NOMO-1 treated with DMSO at 0.1 percent for 48 hours (cell line): ENCODE measurements around the gene SYCE1L.
"Not testable (repeated sequence)": the region's sequence is repeated elsewhere in the genome, so short reads cannot be mapped to it uniquely, and the experiment has no call there.

Experiments used
- DNase-seq: peaks from one replicate; lab custom pipeline; 2025; ENCODE audit not compliant: unreplicated experiment; lab: John Stamatoyannopoulos, UW

The SYCE1L gene, protein sequence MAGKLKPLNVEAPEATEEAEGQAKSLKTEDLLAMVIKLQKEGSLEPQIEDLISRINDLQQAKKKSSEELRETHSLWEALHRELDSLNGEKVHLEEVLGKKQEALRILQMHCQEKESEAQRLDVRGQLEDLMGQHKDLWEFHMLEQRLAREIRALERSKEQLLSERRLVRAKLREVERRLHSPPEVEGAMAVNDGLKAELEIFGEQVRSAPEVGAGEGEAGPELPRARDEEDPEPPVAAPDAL

DNA sequence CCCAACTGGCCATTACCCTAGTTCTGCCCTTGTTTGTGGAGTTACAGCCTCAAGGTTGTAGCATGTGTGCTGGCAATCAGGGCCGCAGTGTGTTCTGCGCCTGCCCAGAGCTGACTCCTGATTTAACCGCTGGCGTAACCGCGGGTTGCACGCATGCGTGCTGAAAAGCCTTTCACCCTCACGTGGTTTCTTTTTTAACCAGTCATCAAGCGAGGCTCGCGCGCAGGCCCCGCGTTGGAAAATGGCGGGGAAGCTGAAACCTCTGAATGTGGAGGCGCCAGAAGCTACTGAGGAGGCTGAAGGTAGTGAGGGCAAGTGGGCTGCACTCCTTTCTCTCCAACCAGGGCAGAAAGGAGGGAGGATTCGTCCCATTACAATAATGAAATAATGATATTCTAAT, at the start of gene SYCE1L:
TSS of gene SYCE1L (plus strand) at position 198 of the 400 bp plus-strand sequence. CDS start at position 242, 44 bp downstream.
- no peak for DNase-seq

DNA sequence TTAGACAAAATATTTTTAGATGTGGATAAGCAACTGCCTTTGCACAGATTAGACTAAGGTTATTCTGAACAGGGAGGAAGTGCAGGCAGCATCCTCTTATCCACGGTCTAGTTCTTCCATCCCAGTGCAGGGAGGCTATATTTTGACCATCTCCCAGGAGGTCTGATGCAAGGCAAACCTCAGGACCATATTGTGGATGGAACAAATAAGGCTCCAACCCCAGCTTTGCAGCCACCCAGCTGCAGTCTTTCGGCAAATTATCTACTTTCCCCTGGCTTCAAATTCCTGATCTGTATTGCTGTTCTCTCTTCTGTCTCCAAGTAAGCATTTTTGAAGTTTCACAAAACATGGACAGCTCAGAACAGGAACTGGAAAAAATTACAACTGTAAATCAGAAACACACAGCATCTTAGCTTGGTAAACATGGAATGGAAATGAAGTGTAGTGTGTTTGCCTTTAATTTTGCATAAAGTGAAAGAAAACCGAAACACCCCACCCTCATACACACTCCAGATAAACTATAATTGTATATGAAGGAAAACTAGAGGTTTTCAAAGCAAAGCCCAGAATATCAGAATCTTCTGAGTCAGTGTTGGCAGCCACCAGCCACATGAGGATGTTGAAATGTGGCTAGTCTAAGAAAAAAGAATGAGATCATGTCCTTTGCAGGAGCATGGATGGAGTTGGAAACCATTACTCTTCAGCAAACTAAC, 41.7 kb upstream of the SYCE1L start:
- DNase-seq, result no peak

DNA sequence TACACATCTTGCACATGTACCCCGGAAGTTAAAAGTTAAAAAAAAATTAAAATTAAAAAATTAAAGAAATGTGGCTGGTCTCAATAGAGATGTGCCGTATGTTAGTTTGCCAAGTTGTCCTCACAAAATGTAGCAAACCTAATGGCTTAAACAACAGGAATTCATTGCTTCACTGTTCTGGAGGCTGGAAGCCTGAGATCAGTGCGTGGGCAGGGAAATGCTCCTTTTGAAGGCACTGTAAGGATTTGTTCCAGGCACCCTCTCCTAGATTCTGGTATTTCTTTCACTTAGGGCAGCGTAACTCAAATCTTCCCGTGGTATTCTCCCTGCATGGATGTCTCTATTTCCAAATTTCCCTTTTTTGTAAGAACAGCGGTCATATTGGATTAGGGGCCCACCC, 40.9 kb upstream of the SYCE1L start:
- DNase-seq, result no peak

DNA sequence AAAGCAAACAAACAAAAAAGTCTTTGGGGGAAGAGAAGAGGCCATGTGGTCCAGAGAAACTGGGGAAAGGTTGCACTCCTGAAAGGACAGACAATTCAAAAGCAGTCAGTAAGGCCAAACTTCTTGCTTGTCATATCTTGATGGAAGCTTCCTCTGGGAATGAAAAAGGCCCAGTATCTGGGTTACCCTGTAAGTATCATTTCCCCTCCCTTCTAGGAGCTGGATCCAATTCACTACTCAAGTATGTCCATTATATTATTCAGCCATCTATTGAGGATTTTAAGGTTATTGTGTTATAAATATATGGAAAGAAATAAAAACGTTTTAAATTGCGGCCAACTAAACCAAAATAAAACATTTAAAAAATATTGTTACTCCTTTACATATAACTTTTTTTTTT, 34.2 kb upstream of the SYCE1L start:
- no peak for DNase-seq

DNA sequence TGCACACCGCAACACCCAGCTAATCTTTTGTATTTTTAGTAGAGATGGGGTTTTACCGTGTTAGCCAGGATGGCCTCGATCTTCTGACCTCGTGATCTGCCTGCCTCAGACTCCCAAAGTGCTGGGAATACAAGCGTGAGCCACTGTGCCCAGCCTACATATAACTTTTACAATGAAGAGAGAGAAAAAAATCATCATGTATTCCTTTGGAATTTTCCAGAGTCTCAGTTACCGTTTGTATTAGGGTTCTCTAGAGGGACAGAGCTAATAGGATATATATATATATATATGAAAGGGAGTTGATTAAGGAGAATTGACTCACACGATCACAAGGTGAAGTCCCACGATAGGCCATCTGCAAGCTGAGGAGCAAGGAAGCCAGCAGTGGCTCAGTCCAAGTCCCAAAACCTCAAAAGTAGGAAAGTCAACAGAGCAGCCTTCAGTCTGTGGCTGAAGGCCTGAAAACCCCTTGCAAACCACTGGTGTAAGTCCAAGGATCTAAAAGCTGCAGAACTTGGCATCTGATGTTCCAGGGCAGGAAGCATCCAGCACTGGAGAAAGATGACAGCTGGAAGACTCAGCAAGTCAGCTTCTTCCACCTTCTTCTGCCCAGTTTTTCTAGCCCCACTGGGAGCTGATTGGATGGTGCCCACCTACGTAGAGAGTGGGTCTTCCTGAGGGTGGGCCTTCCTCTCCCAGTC, 33.5 kb upstream of the SYCE1L start:
- DNase-seq, result not testable (repeated sequence)

DNA sequence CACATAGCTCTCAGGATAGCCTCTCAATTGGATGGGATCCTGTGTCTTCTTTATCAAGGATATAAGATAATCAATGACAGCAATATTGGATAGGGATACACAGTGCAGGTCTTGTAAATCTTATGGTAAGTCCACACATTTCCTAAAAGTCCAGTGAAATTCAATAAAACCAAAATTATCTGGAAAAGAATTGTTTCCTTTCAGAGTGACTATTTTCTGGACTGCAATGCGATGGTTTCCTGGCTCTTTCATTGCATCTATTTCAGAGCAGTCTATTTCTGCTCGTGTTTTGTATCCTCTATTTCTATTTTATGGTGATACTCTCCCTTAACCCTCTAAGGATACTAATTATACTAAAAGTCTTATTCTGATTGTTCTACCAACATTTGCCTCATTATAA, 32.5 kb upstream of the SYCE1L start:
- DNase-seq, result no peak

DNA sequence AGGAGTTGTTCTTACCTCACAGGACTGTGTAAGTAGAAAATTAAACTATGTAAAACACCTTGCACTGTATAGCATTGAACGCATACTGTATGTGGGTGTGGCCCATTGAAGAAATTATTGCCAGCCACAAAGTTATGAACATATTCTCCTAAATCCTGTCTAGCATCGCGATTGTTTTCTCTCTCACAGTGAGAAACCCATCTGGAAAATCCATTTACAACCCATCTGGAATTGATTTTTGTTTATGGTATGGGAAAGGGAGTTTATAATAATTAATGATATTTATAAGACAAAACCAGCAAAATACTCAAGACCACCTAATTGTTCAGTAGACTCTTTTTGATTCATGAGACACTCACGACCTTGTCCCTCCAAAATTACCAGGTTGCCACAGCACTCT, 30.3 kb upstream of the SYCE1L start:
- no peak for DNase-seq

DNA sequence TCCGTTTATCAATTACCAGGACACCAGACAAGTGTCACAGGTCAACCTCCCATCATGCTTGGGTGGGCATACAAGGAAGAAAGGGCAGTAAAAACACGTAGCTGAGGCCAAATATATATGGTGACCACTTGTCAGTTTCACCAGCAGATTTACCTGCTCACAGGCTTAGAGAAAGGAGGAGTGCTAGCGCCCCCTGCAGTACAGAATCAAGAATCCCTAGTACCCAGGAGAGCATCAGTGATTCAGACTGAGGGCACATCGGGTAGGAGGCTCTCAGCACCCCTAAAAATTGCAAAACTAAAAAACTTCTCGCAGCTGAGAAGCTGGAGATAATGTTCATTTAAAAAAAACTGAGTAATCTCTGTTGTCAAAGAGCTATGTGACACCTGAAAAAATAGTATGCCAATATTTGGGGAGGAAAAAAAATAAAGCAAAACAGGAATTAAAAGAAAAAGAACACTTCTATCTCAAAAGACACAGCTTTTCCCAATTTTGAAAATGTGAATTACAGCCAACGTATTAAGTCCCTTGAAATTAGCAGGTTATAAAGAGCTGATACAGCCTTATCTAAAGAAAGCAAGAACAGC, 29.5 kb upstream of the SYCE1L start:
- DNase-seq, result peak; percentile 57

DNA sequence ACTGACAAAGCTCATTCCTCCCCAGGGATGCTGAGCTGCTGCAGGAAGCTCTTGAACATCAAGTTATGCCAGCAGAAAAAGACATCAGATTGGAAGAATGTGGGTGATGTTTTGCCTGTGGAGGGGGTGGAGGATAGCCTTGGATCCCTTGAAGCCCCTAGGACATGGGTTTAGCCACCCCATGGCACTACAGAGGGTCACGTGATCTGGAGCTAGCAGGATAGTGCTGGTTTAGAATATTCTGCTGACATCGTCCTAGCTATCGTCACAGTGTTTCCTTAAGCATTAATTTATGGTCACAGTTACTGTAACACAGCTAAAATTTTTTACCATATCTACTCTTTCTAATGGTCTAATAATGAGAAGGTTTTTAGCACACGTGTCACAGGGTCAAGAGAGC, 28.4 kb upstream of the SYCE1L start:
- no peak for DNase-seq

DNA sequence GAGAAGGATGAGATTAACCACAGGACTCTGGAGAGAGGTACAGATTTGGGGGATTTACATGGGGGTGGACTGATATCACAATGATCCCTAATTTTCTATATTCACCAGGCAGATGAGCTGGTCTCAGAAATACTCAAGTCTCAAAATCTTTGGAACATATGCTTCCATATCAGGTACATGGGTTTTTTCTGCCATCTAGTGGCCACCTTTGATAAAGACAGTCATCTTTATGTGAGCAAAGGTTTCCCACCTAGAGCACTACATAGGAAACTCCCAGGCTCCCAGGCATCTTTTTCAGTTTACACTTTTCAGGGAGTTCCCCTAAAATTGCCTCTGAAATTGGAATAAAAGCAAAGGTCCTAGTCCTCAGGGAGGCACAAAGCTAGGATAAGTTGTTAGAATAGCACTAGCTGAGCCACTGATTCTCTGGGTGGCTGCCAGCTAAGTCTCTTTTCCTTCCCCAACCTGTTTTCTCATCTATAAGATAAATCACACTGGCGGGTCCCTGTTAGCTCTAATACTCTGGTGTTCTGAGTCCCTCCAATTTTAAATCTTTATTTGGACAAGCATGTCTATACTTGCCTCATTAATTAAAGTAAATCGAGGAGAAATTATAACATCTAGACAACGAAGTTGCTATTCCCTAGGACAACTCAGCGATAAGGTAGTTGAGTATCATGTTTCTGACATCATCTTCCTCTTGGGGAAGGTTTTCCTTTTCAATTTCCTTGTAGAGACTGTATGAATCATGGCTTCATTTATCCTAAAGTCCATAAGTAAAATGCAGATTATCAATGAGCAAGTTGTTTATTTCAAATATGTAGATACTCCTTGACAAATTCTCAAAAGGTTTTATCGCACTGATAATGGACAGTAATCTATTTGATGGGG, 27.2 kb upstream of the SYCE1L start:
- peak; percentile 56 for DNase-seq

DNA sequence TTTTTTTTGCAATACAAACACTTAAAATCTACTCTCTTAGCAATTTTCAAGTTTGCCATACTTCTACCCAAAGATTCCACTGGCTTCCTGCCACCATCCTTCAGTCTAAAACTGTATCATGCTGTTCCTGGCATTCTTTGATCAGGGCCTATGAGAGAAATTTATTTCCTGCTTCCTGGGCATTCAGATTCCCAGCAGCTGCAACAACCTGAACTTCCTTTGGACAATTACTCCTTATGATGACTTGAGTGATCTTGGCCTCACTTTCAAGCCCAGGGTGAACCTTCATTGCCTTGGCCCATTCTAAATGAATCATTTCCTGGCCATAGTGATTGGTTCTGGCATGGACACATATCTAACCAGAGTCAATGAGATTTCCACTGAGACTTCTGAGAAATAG, 26.3 kb upstream of the SYCE1L start:
- DNase-seq, result no peak

DNA sequence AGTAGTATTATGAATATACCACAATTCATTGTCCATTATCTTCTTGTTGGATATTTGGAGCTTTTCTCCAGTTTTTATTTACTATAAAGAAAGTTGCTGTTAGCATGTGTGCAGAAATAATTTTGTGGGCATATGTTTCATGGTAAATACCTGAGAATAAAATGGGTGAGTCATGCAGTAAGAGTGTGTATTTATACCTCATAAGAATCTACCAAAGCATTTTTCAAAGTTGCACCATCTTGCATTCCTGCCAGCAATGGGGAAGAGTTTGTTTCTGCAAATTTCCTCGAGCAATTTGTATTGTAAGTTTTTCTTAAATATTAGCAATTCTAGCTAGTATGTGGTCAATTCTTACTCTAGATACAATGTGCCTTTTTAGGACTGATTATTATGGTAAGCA, 16.1 kb upstream of the SYCE1L start:
- DNase-seq, result no peak

DNA sequence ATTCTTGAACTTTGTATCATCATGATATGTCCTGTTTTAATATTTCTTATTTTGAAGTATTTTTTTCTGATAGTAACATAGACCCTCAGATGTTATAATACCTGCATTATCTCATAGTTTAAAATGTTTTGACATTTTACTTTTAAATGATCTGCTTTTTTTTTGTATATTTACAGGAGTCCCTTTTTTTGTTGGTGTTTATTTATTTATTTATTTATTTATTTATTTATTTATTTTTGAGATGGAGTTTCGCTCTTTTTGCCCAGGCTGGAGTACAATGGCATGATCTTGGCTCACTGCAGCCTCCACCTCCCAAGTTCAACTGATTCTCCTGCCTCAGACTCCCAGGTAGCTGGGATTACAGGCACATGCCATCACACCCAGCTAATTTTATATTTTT, 12.9 kb upstream of the SYCE1L start:
- not testable (repeated sequence) for DNase-seq

DNA sequence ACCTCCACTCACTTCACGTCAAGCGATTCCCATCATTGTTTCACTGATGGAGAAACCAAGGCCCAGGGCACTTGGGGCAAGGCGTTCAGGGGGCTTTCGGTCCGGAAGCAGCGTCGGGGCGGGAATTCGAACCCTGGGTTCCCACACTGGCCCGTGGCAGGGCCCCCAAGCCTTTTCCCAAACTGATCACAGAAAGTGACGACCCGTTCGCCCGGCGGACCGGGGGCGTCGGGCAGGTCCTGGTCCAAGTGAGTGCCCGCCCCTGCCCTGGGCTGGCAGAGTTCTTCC, 9.1 kb upstream of the SYCE1L start:
- no peak for DNase-seq

DNA sequence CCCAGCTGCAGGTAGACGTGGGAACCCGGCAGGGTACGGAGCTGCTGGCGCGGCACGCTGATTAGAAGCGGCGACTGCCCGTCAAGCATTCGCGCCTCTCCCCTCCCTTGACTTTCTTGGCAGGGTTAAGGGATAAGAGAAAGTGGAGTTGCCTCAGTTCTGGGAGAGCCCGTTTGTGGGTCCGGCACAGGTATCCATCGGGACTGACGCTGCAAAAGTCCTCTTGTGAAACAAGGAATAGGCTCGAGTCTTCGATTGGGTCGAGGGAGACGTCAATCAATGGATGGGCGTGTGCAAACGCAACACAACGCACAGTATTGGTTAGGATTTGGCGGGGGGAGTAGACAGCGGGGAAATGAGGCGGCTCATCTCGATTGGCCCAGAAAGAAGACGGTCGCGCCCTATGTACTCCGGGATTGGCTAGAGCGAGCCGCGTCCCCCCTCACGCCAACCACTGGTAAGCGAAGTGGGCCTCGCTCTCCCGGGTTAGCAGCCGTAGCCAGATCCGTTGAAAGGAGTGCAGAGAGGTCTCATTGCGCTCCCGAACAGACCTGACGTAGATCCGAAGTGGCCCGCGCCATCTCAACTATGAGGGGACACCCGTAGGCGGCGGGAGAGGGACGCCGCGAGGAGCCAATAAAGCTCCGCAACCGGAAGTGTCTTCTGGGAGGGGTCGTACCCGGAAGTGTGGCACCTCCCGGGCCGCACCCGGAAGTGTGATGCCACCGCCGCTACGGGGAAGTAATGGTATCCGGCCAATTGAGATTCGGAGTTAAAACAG, 8.5 kb upstream of the SYCE1L start, which contains the start of gene MON1B:
TSS of gene MON1B (plus strand) at position 713 of the 781 bp plus-strand sequence. CDS start 296 bp downstream, outside the sequence.
- DNase-seq, result peak; percentile 99

DNA sequence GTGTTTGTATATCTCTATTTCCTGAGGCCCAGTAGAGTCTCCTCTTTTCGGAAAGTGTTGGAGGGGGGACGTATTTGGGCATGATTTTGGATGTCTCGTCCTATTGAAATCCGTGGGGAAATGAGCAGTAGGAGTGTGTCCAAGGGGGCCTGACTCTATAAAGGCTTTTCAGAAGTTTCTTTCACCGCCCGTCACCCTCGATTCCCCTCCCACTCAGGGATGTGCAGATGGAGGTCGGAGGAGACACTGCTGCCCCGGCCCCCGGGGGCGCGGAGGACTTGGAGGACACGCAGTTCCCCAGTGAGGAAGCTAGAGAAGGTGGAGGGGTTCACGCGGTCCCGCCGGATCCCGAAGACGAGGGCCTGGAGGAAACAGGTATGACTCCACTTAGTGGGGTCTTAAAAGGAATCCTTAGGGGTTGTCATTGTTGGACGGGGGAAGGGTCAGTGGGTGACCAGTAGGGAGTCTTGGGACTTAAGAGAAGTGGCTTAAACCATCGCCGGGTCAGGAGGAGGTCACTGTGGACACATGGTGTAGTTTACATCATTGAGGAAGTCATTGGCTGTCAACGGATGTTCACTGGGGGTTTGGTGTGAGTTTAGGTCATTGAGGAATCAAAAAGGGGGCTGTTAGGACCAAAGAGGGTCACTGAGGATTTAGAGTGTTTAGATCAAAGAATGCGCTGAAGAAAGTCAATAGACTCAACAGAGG, 7.8 kb upstream of the SYCE1L start:
- peak; percentile 39 for DNase-seq

DNA sequence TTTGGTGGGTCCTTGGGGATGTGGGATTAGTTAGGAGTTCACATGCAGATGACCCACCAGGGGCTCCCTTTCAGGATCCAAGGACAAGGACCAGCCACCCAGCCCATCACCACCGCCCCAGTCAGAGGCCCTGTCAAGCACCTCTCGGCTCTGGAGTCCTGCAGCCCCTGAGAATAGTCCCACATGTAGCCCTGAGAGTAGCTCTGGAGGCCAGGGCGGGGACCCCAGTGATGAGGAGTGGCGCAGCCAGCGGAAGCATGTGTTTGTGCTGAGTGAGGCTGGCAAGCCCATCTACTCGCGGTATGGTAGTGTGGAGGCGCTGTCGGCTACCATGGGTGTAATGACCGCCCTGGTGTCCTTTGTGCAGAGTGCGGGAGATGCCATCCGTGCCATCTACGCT, 5.8 kb upstream of the SYCE1L start:
- DNase-seq, result no peak

DNA sequence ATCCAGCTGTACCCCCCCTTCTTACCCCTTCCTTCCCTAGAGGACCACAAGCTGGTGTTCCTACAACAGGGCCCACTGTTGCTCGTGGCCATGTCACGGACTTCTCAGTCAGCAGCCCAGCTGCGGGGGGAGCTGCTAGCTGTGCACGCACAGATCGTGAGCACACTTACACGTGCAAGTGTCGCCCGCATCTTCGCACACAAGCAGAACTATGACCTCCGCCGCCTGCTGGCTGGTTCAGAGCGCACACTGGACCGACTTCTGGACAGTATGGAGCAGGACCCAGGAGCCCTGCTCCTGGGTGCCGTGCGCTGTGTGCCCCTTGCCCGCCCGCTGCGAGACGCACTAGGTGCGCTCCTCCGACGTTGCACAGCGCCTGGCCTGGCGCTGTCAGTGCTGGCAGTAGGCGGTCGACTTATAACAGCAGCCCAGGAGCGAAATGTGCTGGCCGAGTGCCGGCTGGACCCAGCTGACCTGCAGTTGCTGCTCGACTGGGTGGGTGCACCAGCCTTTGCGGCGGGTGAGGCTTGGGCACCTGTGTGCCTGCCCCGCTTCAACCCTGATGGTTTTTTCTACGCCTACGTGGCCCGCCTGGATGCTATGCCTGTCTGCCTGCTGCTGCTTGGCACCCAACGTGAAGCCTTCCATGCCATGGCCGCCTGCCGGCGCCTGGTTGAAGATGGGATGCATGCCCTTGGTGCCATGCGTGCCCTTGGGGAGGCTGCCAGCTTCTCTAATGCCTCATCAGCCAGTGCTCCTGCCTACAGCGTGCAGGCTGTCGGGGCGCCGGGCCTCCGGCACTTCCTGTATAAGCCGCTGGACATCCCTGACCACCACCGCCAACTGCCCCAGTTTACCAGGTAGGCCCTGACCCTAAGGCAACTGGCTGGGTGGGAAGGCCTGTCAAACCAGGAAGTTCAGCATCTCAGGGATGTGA, 4.6 kb upstream of the SYCE1L start:
- no peak for DNase-seq
